HEK293 (cell line): ENCODE results near the gene PLA2G1B.

Experiments used
- CTCF ChIA-PET: fragments of 350-600 bp; formaldehyde crosslinking; extraction: SDS; loops from one replicate; lab custom pipeline; 2021; ENCODE audit warnings: antibody characterized with exemption; lab: Yijun Ruan, JAX
- POLR2A ChIA-PET: fragments of 300-600 bp; formaldehyde crosslinking; extraction: SDS; loops from one replicate; lab custom pipeline; 2020; ENCODE audit warnings: antibody characterized with exemption, inconsistent platforms; lab: Yijun Ruan, JAX
- H3K27ac ChIP-seq: fragments of 200-500 bp; sonication (Bioruptor generic); 2 replicates; pipeline ENCODE4 v1.5.1; 2014; ENCODE audit warnings: low read depth, low read length, control low read depth, inconsistent platforms; ENCODE audit errors: extremely low read depth
- H3K36me3 ChIP-seq, 2 experiments: fragments of 200-500 bp in 1 of 2; sonication (Bioruptor generic) in 1 of 2; 1 replicate in 1 of 2; 2 replicates in 1 of 2; pipeline ENCODE4 v1.5.1; 2014 to 2017; ENCODE audit warnings: inconsistent platforms in 2 of 2, low read length in 2 of 2; ENCODE audit not compliant: control insufficient read depth in 2 of 2, insufficient read depth in 1 of 2
- H3K4me1 ChIP-seq: fragments of 200-500 bp; sonication (Bioruptor generic); 2 replicates; pipeline ENCODE4 v1.5.1; 2014; ENCODE audit warnings: mild to moderate bottlenecking, low read length, inconsistent platforms; ENCODE audit not compliant: control insufficient read depth, insufficient read depth
- H3K4me3 ChIP-seq: 2 replicates; pipeline ENCODE4 v1.5.1; 2011; ENCODE audit warnings: low read depth, mild to moderate bottlenecking, control low read depth, low read length, moderate library complexity
- H3K9me3 ChIP-seq: fragments of 200-500 bp; sonication (Bioruptor generic); 2 replicates; pipeline ENCODE4 v1.5.1; 2014; ENCODE audit warnings: low read depth, low read length, inconsistent platforms; ENCODE audit not compliant: control insufficient read depth, insufficient read depth
- FEZF1 ChIP-seq: fragments of 450-650 bp; formaldehyde crosslinking; IDR thresholded peaks from 2 replicates; pipeline ENCODE4 v1.5.1; 2016; ENCODE audit warnings: missing biosample characterization, missing genetic modification characterization
- KLF8 ChIP-seq: fragments of 450-650 bp; formaldehyde crosslinking; IDR thresholded peaks from 2 replicates; pipeline ENCODE4 v1.5.1; 2016; ENCODE audit warnings: missing biosample characterization, missing genetic modification characterization
- OVOL3 ChIP-seq: fragments of 450-650 bp; formaldehyde crosslinking; IDR thresholded peaks from 2 replicates; pipeline ENCODE4 v1.5.1; 2016; ENCODE audit warnings: missing biosample characterization, missing genetic modification characterization
- SCRT2 ChIP-seq: fragments of 450-650 bp; formaldehyde crosslinking; IDR thresholded peaks from 2 replicates; pipeline ENCODE4 v1.5.1; 2016; ENCODE audit warnings: missing biosample characterization, missing genetic modification characterization
- SP7 ChIP-seq: fragments of 450-650 bp; formaldehyde crosslinking; IDR thresholded peaks from 2 replicates; pipeline ENCODE4 v1.5.1; 2016; ENCODE audit warnings: missing biosample characterization, missing genetic modification characterization
- YY1 ChIP-seq: fragments of 450-650 bp; formaldehyde crosslinking; IDR thresholded peaks from 2 replicates; pipeline ENCODE4 v1.5.1; 2018; ENCODE audit warnings: missing biosample characterization, missing genetic modification characterization
- ZBTB17 ChIP-seq: fragments of 450-650 bp; formaldehyde crosslinking; IDR thresholded peaks from 2 replicates; pipeline ENCODE4 v1.5.1; 2016; ENCODE audit warnings: missing biosample characterization, missing genetic modification characterization
- ZNF112 ChIP-seq: fragments of 450-650 bp; formaldehyde crosslinking; IDR thresholded peaks from 2 replicates; pipeline ENCODE4 v1.5.0; 2017; ENCODE audit warnings: missing biosample characterization, missing genetic modification characterization
- ZNF157 ChIP-seq: fragments of 450-650 bp; formaldehyde crosslinking; IDR thresholded peaks from 2 replicates; pipeline ENCODE4 v1.5.1; 2016; ENCODE audit warnings: missing biosample characterization, missing genetic modification characterization
- ZNF239 ChIP-seq: fragments of 450-650 bp; formaldehyde crosslinking; IDR thresholded peaks from 2 replicates; pipeline ENCODE4 v1.5.1; 2016; ENCODE audit warnings: missing biosample characterization, missing genetic modification characterization
- ZNF341 ChIP-seq: fragments of 450-650 bp; formaldehyde crosslinking; IDR thresholded peaks from 2 replicates; pipeline ENCODE4; 2016; ENCODE audit warnings: low read depth, missing biosample characterization, missing genetic modification characterization
- ZNF354C ChIP-seq: fragments of 450-650 bp; formaldehyde crosslinking; IDR thresholded peaks from 2 replicates; pipeline ENCODE4 v1.5.1; 2016; ENCODE audit warnings: missing biosample characterization, missing genetic modification characterization, low read depth, borderline replicate concordance
- ZNF514 ChIP-seq: fragments of 450-650 bp; formaldehyde crosslinking; IDR thresholded peaks from 2 replicates; pipeline ENCODE4 v1.5.1; 2016; ENCODE audit warnings: missing biosample characterization, missing genetic modification characterization
- ZNF549 ChIP-seq: fragments of 450-650 bp; IDR thresholded peaks from 2 replicates; pipeline ENCODE4 v1.5.1; 2018; ENCODE audit warnings: missing biosample characterization, missing genetic modification characterization, mild to moderate bottlenecking, inconsistent platforms, moderate library complexity
- ZNF558 ChIP-seq: fragments of 450-650 bp; formaldehyde crosslinking; IDR thresholded peaks from 2 replicates; pipeline ENCODE4 v1.5.1; 2016; ENCODE audit warnings: missing biosample characterization, missing genetic modification characterization
- ZNF596 ChIP-seq: fragments of 450-650 bp; IDR thresholded peaks from 2 replicates; pipeline ENCODE4 v1.5.0; 2018; ENCODE audit warnings: missing biosample characterization, mild to moderate bottlenecking, missing genetic modification characterization, moderate library complexity
- ZNF776 ChIP-seq: fragments of 450-650 bp; formaldehyde crosslinking; IDR thresholded peaks from 2 replicates; pipeline ENCODE4 v1.5.0; 2017; ENCODE audit warnings: missing biosample characterization, missing genetic modification characterization, borderline replicate concordance
- TF ChIP-seq, protein P1 (sequence below): fragments of 450-650 bp; formaldehyde crosslinking; IDR thresholded peaks from 2 replicates; pipeline ENCODE4 v1.5.1; 2016; ENCODE audit warnings: missing biosample characterization, missing genetic modification characterization
- TF ChIP-seq, protein P2 (sequence below): fragments of 450-650 bp; formaldehyde crosslinking; IDR thresholded peaks from 2 replicates; pipeline ENCODE4 v1.5.1; 2017; ENCODE audit warnings: missing biosample characterization, missing genetic modification characterization

PLA2G1B gene

GRCh38 chr12:120287491-120287890 lies 40.1 kb downstream of the PLA2G1B start (continued):
- TF ChIP-seq ZNF596 (tag by site-specific recombination) (no peak), ZNF112 (tag by site-specific recombination) (no peak), YY1 (tag by site-specific recombination) (no peak), SP7 (tag by site-specific recombination) (no peak)

- no peaks in the 10 kb centered on the region for H3K36me3 ChIP-seq
- ChIA-PET CTCF (interaction anchor here (0.6 to 2.5 kb wide), 5 partner anchors 21 to 183 kb away, joined by 3 to 21 read pairs (median 3); partner anchors contain the start of gene PXN), POLR2A (interaction anchor here (0.7 to 1.7 kb wide), 4 partner anchors 21 to 210 kb away, joined by 3 to 16 read pairs (median 4); partner anchors contain the start of genes PXN and RPLP0)
- H3K4me3 ChIP-seq, result no peak overlapping the region
- H3K4me1 ChIP-seq, result no peaks in the 10 kb centered on the region
- no peaks in the 10 kb centered on the region for H3K9me3 ChIP-seq
- TF ChIP-seq SCRT2 (tag by site-specific recombination) (peak; percentile 53; the same call in 1 of the 2 replicates), ZBTB17 (tag by site-specific recombination) (no peak), ZNF514 (no peak), ZNF354C (tag by site-specific recombination) (no peak)
- TF ChIP-seq, protein P1, sequence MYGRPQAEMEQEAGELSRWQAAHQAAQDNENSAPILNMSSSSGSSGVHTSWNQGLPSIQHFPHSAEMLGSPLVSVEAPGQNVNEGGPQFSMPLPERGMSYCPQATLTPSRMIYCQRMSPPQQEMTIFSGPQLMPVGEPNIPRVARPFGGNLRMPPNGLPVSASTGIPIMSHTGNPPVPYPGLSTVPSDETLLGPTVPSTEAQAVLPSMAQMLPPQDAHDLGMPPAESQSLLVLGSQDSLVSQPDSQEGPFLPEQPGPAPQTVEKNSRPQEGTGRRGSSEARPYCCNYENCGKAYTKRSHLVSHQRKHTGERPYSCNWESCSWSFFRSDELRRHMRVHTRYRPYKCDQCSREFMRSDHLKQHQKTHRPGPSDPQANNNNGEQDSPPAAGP (tag by site-specific recombination), result no peak
- no peak overlapping the region for H3K27ac ChIP-seq
These were observed 40.6 kb downstream of the PLA2G1B start for GRCh38 chr12:120286768-120287490.

DNA sequence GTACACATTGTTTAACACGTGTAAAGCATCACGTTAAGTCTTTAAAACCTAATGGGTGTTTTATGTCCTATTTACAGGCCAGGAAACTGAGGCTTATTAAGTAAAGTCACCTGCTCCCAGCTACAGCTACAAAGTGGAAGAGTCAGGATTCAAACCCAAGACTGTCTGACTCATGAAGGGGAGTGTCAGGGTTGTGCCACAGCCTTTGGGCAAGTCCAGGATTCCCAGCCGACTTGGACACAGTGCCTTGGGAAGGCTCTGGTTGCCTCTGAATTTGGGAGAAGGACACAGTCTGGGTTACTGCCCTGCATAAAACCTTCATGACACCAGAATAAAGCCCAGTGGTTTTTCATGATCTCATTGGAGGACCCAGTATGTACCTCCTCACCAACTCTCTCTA lies 43.2 kb downstream of the PLA2G1B start:
- no peaks in the 10 kb centered on the region for H3K9me3 ChIP-seq
- CTCF ChIA-PET, result interaction anchor here (0.6 to 2.3 kb wide), 4 partner anchors 16 to 56 kb away, joined by 3 to 9 read pairs (median 4); no protein-coding TSS in a partner anchor
- H3K36me3 ChIP-seq, result no peaks in the 10 kb centered on the region
- TF ChIP-seq, protein P2, sequence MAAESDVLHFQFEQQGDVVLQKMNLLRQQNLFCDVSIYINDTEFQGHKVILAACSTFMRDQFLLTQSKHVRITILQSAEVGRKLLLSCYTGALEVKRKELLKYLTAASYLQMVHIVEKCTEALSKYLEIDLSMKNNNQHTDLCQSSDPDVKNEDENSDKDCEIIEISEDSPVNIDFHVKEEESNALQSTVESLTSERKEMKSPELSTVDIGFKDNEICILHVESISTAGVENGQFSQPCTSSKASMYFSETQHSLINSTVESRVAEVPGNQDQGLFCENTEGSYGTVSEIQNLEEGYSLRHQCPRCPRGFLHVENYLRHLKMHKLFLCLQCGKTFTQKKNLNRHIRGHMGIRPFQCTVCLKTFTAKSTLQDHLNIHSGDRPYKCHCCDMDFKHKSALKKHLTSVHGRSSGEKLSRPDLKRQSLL (tag by site-specific recombination), result no peak
- TF ChIP-seq ZNF239 (tag by site-specific recombination) (no peak), FEZF1 (tag by site-specific recombination) (no peak), KLF8 (tag by site-specific recombination) (no peak), ZNF558 (tag by site-specific recombination) (no peak), ZNF549 (tag by site-specific recombination) (no peak), ZNF776 (tag by site-specific recombination) (no peak), ZNF157 (tag by site-specific recombination) (no peak), OVOL3 (no peak)
- POLR2A ChIA-PET, result interaction anchor here (0.7 kb wide), 1 partner anchor 165 kb away, joined by 3 read pairs; no protein-coding TSS in a partner anchor
- no peak overlapping the region for H3K27ac ChIP-seq
- H3K4me1 ChIP-seq, result no peaks in the 10 kb centered on the region
- no peak overlapping the region for H3K4me3 ChIP-seq

GRCh38 chr12:120283318-120283717 lies 44.3 kb downstream of the PLA2G1B start:
- Histone ChIP-seq H3K4me1 (no peaks in the 10 kb centered on the region), H3K27ac (no peak overlapping the region), H3K36me3 (no peaks in the 10 kb centered on the region), H3K4me3 (no peak overlapping the region), H3K9me3 (no peaks in the 10 kb centered on the region)
- CTCF ChIA-PET, result interaction anchor here (0.6 to 2.3 kb wide), 5 partner anchors 13 to 160 kb away, joined by 4 to 9 read pairs (median 4); partner anchors contain the start of gene PXN
- POLR2A ChIA-PET, result interaction anchor here (0.5 to 1.9 kb wide), 7 partner anchors 8 to 219 kb away, joined by 3 to 12 read pairs (median 5); partner anchors contain the start of genes RNU4-2 and RPLP0
- TF ChIP-seq ZNF341 (tag by site-specific recombination) (peak; percentile 65), ZNF549 (tag by site-specific recombination) (no peak)
